Peyer's patch (tissue), 4 donors: ENCODE data around the gene SNRNP200.

Experiments used
- CTCF ChIP-seq, 6 experiments: fragments of 450-650 bp in 4 of 6; fragments of 200-600 bp in 2 of 6; sonication (generic) in 1 of 6; IDR thresholded peaks; one replicate each; pipeline ENCODE4 v1.5.1; 2017 to 2019; ENCODE audit warnings: antibody characterized with exemption in 6 of 6, mild to moderate bottlenecking in 3 of 6, moderate library complexity in 1 of 6
- POLR2A ChIP-seq, 2 donors: fragments of 450-650 bp; IDR thresholded peaks; one replicate each; pipeline ENCODE4 v1.5.1; 2017; ENCODE audit warnings: antibody characterized with exemption in 2 of 2, mild to moderate bottlenecking in 2 of 2, moderate library complexity in 2 of 2

DNA sequence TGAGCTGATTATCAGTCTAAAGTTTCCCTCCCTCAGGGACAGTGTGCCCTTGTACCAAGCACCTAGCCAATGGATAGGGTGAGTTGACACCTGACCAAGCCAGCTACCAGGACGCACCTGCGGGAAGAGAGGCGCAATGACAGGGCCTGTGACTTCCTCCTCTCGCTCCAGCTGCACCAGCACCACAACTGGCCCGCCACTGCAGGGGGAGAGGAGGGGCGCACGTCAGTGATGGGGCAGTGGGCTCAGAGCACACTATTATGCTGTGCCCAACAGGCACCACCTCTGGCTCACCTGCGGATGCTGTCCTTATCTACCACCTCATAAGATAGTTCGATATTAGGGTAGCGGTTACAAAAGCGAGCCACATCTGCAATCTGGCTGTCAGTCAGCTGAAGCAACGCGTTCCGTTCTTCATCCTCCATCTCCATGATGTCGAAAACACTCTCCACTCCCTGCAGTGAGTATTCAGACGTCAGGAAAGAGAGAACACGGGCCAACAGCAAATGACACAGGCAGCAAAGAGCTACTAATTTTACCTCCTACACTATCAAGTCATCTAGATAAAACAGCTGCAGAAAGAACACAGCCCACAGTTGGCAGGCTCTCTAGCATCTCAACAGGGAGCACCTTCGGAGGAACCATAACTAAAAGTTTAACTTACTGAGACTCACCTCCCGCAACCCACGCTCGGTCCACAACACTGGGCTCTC, 28.4 kb downstream of the SNRNP200 start:
- no peak for TF ChIP-seq CTCF (IDR thresholded peaks at IDR 0.05)
- no peak for TF ChIP-seq POLR2A (IDR thresholded peaks at IDR 0.05)
